HG02840 (cell line): ENCODE results near the gene NAALADL1.
"Not testable (repeated sequence)": the region's sequence is repeated elsewhere in the genome, so short reads cannot be mapped to it uniquely, and the experiment has no call there.

Experiments
- ATAC-seq: cut with Tn5 transposase; IDR thresholded peaks from one replicate; pipeline ENCODE4 v1.9.1; 2021; ENCODE audit warnings: mild to moderate bottlenecking, moderate library complexity, moderate number of reproducible peaks; ENCODE audit not compliant: unreplicated experiment, low FRiP score

NAALADL1 gene

DNA sequence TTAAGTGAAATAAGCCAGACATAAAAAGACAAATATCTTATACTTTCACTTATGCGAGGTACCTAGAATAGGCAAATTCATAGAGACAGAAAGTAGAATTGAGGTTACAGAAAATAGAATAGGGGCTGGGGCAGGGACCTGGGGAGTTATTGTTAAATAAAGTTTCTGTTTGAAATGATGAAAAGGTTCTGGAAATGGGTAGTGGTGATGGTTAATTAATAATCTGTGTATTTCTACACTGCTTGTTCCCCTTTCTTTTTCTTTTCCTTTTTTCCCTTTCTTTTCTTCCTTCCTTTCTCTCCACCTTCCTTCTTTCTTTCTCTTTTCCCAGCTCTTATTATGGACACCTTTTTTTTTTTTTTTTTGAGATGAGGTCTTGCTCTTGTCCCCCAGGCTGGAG, 2.8 kb downstream of the NAALADL1 start:
- ATAC-seq: no peak

- ATAC-seq: no peak
Observed at GRCh38 chr11:65053827-65054508, 4.4 kb downstream of the NAALADL1 start.

DNA sequence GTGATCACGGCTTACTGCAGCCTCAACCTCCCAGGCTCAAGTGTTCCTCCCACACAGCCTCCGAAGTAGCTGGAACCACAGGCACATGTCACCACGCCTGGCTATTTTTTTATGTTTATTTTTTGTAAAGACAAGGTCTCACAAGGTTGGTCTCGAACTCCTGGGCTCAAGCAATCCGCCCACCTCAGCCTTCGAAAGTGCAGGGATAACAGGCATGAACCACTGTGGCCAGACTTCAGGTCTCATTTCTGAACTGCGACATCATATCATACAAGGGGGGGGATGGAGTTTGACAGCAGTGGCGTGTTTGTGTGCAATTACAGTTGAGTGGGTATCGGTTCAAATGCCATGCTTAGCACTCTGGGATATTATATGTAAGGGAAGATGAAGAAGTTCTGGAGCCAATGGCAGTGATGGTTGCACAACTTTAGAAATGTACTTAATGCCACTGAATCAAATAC, 6.9 kb downstream of the NAALADL1 start:
- ATAC-seq: no peak

DNA sequence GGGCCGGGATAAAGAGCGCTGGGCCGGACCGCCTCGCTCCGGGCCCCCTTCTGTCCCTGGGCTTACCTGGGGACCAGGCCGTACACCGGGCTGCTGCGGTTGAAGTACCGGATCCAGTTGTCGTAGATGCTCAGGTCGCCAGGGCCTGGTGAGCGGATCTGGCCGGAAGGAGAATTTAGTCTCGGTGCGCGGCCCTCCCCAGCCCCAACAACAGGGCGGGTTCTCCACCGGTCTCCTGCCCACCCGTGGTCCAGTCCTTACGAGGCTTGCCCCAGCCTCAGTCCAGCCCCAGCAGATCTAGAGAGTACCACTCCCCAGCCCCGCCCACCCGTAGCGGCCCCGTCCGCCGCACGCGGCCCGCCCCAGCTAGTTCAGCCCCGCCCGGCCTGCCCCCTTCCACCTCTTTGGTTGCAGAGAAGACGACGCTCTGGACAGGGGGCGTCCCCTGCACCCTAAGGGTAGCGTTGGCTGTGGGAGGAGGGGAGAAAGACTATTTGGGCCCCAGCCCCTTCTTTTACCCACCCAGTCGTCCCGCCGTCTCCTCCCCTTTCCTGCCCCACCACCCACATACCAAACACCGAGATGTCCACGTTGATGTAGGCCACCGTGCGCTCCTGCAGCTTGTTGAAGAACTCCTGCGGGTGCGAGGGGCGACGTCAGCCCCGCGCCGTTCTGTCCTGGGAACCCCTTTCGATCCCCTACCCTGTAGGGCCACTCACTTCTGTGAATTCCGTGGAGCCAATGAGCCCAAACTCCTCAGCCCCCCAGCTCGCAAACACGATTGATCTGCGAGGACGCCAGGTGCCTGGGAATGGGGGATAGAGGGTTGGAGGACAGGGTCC, 10.6 kb downstream of the NAALADL1 start:
- no peak for ATAC-seq

GRCh38 chr11:65045728-65046127, 12.6 kb downstream of the NAALADL1 start:
- ATAC-seq: no peak

DNA sequence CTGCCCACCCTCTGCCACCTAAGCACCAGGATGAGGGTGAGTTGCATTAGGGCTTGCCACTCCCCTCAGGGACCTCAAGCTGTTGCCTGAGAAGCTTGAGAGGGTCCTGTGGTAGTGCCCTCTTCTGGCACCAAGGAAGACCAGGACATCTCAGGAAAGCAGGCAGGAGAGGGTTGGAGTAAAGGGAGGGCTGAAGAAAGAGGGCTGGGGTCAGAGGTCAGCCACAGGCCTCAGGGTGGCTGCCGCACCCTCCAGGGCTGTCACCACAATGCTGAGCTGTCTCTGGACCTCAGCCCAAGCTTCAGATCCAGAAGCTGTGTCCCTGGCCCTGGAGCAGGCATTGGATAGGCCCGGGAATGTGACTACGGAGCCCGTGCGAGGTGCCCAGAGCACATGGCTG, 13.3 kb downstream of the NAALADL1 start:
- ATAC-seq: no peak

GRCh38 chr11:65043881-65044501, 14.4 kb downstream of the NAALADL1 start:
- no peak for ATAC-seq

DNA sequence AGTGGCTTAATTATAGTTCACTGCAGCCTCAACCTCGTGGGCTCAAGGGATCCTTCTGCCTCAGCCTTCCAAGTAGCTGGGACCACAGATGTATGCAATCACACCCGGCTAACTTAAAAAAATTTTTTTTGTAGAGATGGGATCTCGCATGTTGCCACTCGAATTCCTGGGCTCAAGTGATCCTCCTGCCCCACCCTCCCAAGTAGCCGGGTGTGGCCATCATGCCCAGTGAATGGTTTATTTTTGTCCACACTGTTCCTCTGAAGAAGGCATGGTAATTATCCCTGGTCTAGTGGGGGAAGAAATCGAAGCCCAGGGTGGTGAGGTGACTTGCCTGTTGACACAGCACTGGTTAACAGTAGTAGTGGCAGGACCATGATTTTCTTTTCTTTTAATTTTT, 15.5 kb downstream of the NAALADL1 start:
- no peak for ATAC-seq

GRCh38 chr11:65040847-65041622, 17.3 kb downstream of the NAALADL1 start, which contains the start of gene SAC3D1:
Gene SAC3D1 (plus strand): TSS chr11:65041210. CDS start chr11:65041293, 83 bp downstream.
- peak; percentile 81 for ATAC-seq

- no peak for ATAC-seq
Observed at GRCh38 chr11:65040520-65040846, 17.9 kb downstream of the NAALADL1 start.

DNA sequence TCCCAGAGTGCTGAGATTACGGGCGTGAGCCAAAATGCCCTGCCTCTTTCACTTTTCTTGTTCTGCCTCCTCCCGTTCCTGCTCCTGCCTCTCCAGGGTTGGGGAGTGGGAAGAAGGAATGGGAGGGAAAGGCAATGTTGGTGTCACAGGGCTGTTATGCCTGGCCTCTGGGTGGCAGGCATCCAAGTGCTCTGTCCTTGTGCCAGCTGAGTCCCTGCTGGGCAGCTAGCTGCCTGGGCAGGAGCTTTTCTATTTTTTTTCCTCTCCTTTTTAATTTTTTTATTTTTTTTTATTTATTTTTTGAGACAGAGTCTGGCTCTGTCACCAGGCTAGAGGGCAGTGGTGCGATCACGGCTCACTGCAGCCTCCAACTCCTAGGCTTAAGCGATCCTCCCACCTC, 21.4 kb downstream of the NAALADL1 start:
- no peak for ATAC-seq

DNA sequence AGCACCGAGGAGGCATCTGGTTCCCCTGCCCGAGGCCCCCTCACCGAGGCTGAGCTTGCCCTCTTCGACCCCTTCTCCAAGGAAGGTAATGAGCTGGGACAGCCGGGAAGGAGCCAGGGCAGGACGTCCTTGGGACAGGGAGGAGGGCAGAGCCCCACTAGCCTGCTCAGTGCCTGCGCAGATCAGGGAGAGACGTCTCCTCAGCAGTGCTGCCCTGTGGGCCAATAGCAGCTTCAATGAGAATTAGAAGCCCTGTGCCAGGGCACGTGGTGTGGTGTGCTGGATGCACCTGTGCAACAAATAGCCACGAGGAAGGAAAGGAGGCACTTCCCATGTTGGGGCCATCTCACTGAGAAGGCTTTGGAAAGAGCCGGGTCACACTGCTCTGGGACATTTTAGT, 22.8 kb downstream of the NAALADL1 start:
- no peak for ATAC-seq

DNA sequence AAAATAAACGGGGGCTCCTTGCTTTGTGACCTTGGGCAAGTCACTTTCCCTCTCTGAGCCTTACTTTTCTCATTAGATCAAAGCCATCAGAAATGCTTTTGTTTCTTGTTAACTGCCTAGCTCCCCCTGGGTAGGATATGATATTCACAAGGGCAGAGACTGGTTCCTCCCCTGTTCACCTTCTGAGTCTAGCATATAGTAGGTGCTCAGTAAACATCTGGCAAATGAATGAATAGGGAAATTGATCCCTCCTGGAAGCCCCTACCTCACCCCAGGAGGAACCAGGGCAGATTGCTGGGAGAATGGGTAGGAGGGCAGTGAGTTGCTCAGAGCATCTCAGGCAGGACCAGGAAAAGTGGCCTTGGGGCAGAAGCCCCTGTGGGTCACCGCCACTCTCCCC, 23.9 kb downstream of the NAALADL1 start:
- no peak for ATAC-seq

DNA sequence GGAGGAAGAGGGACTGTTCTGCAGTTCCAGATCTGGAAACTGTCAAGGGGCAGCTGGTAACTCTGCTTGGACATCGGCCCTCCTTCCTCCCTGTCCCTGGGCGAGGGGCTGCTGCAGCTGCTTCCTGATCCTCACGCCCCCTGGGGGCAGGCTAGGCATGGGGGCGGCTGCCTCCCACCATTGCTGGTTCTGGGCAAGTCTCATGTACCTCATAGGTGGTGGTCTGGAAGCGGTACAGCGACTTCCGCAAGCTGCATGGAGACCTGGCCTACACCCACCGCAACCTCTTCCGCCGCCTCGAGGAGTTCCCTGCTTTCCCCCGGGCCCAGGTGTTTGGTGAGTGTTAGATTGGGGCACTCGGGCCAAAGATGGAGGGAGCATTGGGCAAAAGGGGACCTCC, 26.1 kb downstream of the NAALADL1 start:
- ATAC-seq: no peak

- peak; percentile 86 for ATAC-seq
Observed at GRCh38 chr11:65027213-65028067, 30.9 kb downstream of the NAALADL1 start, which contains the start of gene SNX15. Gene SNX15 (plus strand): TSS chr11:65027439. CDS start chr11:65027538, 99 bp downstream.

- no peak for ATAC-seq
Observed at GRCh38 chr11:65026810-65027209, 31.5 kb downstream of the NAALADL1 start.

GRCh38 chr11:65023502-65023901, 34.9 kb downstream of the NAALADL1 start:
- ATAC-seq: not testable (repeated sequence)

- ATAC-seq: no peak
Observed at GRCh38 chr11:65021509-65021908, 36.8 kb downstream of the NAALADL1 start.

DNA sequence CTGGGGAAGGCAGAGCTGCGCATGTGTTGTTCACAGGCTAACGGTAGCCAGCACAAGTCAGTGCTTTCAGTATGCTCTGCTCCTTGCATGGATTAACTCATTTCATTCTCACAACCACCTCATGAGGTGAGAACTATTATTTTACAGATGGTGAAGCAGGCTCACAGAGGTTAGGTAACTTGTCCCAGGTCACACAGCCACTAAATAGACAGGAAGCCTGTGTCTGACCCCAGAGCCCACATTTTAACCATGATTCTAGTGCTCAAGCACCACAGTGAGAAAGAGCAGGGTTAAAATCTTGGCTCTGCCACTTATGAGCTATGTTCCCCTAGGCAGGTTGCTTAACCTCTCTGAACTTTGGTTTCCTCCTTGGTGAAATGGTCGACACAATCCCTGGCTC, 37.4 kb downstream of the NAALADL1 start:
- no peak for ATAC-seq

- no peak for ATAC-seq
Observed at GRCh38 chr11:65019824-65020223, 38.5 kb downstream of the NAALADL1 start.
